ENCODE results near the gene MAP6.

The MAP6 gene

DNA sequence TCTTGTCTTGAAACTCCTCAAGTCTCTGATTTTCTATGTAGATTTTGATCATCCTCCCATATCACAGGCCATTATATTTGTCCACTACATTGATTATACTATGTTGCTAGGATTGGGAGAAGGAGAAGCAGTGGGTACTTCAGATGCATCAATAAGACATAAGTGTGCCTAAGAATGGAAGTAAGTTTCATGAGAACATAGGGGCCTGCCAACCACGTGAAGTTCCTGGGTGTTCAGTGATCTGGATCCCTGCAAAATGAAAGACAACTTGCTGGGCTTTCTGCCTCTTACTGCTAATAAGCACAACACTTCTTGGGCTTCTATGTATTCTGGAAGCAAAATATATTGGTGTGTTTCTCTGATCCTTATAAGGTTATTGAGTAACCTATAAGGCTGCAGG is 89.0 kb downstream of the MAP6 start:
- TF ChIP-seq, protein P1, sequence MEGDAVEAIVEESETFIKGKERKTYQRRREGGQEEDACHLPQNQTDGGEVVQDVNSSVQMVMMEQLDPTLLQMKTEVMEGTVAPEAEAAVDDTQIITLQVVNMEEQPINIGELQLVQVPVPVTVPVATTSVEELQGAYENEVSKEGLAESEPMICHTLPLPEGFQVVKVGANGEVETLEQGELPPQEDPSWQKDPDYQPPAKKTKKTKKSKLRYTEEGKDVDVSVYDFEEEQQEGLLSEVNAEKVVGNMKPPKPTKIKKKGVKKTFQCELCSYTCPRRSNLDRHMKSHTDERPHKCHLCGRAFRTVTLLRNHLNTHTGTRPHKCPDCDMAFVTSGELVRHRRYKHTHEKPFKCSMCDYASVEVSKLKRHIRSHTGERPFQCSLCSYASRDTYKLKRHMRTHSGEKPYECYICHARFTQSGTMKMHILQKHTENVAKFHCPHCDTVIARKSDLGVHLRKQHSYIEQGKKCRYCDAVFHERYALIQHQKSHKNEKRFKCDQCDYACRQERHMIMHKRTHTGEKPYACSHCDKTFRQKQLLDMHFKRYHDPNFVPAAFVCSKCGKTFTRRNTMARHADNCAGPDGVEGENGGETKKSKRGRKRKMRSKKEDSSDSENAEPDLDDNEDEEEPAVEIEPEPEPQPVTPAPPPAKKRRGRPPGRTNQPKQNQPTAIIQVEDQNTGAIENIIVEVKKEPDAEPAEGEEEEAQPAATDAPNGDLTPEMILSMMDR (IDR thresholded peaks at IDR 0.05; ENCODE audit: insufficient read depth, missing control alignments): no peak
- DNase-seq (ENCODE audit: insufficient read length, low spot score): no peak
- no peak for FAIRE-seq

DNA sequence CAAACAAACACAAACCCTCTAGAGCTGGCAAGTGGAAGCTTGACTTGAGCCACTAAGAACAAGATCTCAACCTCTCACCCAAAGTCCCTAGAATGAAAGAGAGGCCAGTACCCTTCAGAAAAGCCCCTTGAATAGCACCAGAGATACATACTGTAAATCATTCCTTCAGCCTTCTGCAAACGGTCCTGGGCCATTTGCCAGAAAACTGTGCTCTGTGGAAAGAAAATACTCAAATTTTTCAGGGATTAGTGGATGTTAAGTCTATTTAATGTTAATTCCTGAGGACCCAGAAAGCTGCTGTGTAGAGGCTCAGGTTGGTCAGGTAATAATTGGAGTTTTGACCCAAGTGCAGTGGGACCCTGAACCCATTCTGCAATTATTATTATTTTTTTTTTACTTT is 89.9 kb downstream of the MAP6 start:
- FAIRE-seq (no peak), DNase-seq (ENCODE audit: insufficient read length, low spot score) (no peak)
- TF ChIP-seq, protein P1 (IDR thresholded peaks at IDR 0.05; ENCODE audit: insufficient read depth, missing control alignments): no peak

DNA sequence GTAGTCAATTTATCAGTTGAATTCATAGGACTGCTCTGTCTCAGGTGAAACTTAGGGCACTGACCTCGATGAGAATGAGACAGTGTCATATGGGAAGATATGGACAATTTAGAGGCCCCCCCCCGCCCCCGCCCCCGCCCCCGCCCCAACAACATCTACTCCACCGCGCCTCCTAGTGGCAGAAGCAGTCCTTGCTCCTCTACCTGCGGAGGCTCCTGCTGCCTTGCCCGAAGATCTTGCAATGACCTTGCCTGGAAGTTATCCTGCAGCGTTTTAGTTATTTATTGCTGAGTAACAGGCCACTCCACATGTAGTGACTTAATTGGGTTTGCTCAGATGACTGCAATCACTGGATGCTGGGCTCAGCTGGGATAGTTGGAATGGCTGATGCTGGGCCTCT is 91.6 kb downstream of the MAP6 start:
- FAIRE-seq: no peak
- TF ChIP-seq, protein P1 (IDR thresholded peaks at IDR 0.05; ENCODE audit: insufficient read depth, missing control alignments): peak; percentile 44
- peak; percentile 55 for DNase-seq (ENCODE audit: insufficient read length, low spot score)

DNA sequence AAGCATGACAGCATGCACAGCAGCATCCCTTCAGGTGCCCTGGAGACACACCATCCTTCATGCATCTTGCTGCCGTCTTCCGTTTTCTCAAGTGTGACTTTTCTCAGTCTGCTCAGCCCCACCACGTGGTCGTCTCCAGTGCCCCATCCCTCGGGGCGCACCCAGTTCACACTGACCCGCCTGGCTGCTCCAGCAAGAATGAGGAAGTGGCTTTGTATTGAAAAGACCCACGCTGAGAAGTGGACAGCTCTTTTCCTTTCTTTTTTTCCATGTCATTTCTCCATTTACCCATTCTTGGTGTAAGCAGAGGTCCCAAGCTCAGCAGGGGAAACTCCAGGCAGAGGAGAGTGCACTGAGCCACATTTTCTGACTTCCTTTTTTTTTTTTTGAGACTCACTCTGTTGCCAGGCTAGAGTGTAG is 92.3 kb downstream of the MAP6 start:
- DNase-seq (ENCODE audit: insufficient read length, low spot score) (no peak), FAIRE-seq (no peak)
- TF ChIP-seq, protein P1 (IDR thresholded peaks at IDR 0.05; ENCODE audit: insufficient read depth, missing control alignments): no peak

DNA sequence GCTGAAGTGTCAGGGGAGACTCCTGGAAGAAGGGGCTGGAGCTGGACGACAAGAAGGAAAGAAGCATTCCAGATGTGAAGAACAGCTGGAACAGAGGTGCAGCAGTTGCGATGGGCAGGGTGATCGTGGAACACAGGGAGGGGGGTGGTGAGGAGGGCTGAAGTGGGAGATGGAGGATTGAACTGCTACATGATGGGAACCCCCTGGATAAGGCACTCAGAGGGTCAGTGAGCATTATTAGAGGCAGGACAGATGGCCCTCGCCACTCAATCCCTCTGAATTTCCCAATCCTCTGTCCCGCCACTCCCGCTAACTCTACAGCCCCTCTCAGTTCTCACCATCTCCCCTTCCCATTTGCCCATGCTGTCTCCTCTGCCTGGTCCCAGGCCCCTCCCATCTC is 92.8 kb downstream of the MAP6 start:
- FAIRE-seq (no peak), DNase-seq (ENCODE audit: insufficient read length, low spot score) (no peak)
- TF ChIP-seq, protein P1 (IDR thresholded peaks at IDR 0.05; ENCODE audit: insufficient read depth, missing control alignments): no peak

DNA sequence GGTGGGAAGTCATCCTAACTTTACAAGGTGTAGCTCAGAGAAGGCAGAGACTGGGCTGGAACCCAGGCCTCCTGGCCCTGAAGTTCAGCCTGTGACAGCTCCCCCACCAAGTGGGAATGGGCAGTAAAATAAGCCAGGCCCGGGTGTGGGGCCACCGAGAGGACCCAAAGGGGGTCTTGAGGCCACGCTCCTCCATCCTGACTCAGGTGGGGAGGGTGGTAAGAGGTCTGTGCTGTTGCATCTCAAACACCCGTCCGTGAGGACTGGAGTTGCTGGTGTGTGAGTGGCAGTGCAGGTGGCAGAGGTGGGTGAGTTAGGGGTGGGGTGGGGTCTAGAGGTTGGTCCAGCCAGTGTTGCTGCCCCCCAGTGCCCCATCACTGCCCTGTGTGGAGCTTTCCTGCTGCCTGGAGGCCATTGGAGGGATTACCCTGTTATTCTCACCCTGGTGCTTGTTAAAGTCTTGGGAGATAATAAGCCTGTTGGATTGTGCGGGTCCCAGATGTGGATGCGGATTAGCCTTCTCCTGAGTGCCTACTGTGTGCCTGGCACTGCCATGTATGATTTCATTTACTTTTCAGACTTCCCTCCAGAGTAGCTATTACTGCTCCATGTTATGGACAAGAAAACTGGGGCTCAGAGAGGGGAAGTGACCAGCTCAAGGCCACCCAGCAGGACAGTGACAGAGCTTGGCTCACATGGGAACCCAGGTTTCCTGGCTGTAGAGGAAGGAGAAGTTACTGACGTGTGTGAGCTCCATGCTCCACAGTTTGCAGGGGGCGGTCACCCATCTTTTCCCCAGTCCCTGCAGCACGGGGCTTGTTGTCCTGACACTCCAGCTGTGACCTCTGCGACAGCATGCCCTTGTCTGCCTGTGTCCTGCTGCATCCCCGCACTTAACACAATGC is 93.9 kb downstream of the MAP6 start:
- DNase-seq (ENCODE audit: insufficient read length, low spot score): no peak
- no peak for FAIRE-seq
- TF ChIP-seq, protein P1 (IDR thresholded peaks at IDR 0.05; ENCODE audit: insufficient read depth, missing control alignments): no peak

DNA sequence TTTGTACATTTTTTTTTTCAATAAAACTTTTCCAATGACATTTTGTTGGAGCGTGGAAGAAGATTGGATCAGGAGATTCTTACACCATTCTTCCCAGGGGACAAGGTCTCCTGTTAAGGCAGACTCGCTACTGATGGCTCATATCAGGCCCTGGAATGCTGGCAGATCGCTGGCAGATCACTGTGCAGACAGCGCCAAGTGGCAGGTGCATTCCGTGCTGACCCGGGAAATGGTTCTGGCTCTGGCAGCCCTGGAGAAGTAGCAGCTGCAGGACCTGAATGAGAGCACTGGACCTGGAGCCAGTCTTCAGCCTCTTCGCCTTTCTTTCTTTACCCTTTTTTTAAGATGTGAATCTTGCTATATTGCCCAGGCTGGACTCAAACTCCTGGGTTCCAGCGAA is 96.1 kb downstream of the MAP6 start:
- DNase-seq (ENCODE audit: insufficient read length, low spot score): no peak
- TF ChIP-seq, protein P1 (IDR thresholded peaks at IDR 0.05; ENCODE audit: insufficient read depth, missing control alignments): no peak
- no peak for FAIRE-seq
